AG10803 (cell line): ENCODE data around the gene HYDIN.

Source experiments
- DNase-seq: peaks from one replicate; pipeline ENCODE4 v3.0.0; 2010; ENCODE audit warnings: low read depth
- H3K4me3 ChIP-seq: 2 replicates; pipeline ENCODE4 v1.5.1; 2011; ENCODE audit warnings: mild to moderate bottlenecking, low read length, control low read depth
- CTCF ChIP-seq: conservative IDR thresholded peaks from 2 replicates; pipeline ENCODE4 v1.5.1; 2011; ENCODE audit warnings: mild to moderate bottlenecking, low read length, control low read depth, inconsistent platforms

Gene HYDIN

GRCh38 chr16:71259086-71259485, 28.6 kb upstream of the HYDIN start:
- no peak for TF ChIP-seq CTCF
- no peak overlapping the region for H3K4me3 ChIP-seq
- no peak for DNase-seq

DNA sequence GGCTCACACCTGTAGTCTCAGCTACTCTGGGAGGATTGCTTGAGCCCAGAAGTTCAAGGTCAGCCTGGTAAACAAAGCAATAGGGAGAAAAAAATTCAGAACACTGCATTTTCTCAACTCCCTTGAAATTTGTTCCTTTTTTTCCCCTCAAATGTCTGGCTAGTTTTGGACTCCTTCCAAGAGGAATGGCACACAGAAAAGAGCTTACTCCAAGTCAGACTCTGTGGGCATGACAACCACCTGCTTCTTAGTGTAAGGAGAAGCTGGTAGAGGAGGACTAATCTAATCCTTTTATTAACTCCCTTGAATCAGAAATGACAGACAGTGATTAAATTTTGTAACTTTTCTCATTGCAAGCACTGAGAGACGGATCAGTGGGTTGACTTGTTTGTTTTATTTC, 27.9 kb upstream of the HYDIN start:
- no peak for TF ChIP-seq CTCF
- no peak for DNase-seq
- H3K4me3 ChIP-seq = no peak overlapping the region

DNA sequence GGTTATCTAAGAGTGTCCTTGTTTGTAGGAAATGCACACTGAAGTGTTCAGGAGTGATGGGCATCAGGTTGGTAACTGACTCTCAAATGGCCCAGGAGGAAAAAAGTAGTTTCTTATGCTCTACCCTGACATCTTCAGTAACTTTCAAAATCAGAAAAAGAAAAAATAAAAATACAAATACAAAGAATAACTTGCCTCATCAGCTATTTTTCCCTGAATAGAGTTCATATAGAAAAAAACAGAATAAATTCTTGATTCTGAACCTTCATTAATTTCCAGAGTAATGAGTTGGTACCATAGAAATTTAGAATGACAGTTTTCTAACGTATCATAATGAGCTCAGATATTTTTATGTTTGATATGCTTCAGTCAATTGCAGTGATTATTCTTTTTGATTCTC, 27.2 kb upstream of the HYDIN start:
- TF ChIP-seq CTCF = no peak
- H3K4me3 ChIP-seq = no peak overlapping the region
- no peak for DNase-seq

- TF ChIP-seq CTCF = no peak
- no peak for DNase-seq
- no peak overlapping the region for H3K4me3 ChIP-seq
Measured at GRCh38 chr16:71255721-71256120, 25.2 kb upstream of the HYDIN start.

DNA sequence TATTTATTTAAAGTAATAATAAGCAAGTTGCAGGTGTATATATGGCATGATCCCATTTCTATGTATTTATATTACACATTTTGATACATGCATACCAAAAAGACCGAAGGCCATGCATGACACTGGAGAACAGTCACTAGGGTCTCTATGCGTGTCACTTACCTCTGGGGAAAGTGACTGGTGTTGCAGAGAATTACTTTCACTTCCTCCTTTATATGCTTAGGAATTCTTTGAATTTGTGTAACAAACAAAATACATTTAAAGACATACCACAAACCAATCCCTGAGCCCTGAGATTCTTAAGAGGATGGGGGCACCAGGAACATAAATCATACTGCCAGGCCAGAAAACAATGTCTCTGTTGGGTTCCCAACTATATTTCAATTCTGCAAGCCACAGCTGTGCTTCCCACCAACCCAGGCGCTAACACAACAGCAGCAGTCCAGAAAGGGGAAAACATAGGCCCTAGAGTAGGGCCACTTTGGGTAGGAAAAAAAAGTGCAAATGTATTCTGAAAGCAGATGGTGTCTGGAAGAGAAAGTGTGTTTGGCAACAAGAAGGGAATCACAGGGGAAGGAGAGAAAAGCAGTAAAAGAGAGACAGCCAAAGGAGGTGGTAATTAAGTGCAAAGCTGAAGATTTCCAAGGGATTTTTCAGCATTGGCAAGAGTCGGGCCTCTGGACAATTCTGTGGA, 24.5 kb upstream of the HYDIN start:
- DNase-seq = no peak
- H3K4me3 ChIP-seq = no peak overlapping the region
- TF ChIP-seq CTCF = no peak

DNA sequence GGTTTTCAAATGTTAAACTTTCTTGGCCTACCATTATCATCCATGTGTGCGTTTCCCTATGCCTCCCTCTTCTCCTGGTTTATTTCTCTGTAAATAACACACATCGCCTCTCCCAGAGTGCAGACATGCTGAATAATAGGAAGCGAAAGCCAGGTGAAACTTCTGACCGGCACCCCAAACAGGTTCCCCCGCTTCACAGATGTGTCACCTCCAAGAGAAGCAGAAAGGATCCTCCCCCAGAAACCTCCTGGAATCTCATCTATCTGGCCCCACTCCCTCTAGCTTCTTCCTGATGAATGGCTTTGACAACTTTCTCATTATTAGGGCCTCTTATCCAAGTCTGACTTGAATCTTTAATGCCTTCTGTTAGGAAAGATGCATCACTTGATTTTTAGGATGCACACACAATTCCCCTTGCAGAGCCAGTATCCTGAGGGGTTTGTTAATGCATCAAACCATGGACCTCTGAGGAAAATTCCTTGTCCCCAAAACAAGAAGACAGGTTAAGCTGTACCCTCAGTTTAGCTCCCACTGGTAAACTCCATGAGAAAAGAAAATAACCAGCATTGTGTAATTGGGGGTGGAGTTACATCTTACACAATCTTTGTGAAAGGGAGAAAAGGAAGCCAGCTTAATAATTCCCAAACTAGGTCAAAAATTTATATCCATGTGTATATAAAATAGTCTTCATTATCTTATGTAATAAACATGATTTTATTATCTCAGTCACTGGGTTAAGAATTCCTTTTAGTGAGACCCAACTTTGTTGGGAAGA, 20.1 kb upstream of the HYDIN start:
- H3K4me3 ChIP-seq = no peak overlapping the region
- no peak for TF ChIP-seq CTCF
- DNase-seq = peak; percentile 1

DNA sequence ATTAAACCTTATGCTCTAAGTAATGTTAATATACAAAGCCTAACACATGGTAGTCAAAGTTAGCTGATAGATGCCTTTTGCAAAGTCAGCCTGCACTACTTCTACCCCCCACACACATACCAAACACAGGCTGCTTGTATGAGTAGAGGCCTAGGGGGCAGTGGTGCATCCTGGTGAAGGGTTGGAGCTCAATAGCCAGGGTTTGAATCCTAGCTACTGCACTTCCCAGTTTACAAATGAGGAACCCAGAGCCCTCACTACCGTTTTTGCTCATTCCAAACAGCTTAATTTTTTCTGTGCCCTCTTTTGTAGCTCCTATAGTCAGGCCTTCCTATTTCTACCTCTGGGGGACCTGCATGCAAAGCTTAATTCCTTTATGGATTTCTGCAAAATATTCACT, 18.9 kb upstream of the HYDIN start:
- TF ChIP-seq CTCF = no peak
- DNase-seq = no peak
- H3K4me3 ChIP-seq = no peak overlapping the region
